ENCODE data around the gene CELF1.

CELF1 gene

DNA sequence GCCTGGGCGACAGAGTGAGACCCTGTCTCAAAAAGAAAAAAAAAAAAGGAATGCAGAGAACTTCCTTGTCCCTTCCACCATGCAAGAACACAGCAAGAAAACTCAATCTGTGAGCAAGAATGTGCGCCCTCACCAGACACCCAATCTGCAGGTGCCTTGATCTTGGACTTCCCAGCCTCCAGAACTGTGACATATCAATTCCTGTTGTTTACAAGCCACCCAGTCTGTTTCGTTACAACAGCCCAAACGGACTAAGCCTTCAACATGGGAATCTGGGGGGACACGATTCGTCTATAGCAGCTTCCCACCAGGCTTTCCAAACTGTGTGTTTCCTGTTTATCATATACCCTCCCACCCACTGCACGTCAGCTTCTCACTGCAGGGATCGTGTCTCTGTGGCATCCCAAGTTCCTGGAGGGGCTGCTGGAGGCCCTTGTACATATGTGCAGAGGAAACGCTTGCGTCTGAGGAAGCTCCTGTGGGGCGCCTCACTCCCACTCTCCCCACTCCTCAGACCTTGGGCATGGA lies 115.7 kb downstream of the CELF1 start:
- Histone ChIP-seq H3K9me2 (ENCODE audit: low read depth, low read length) (no peaks in the 10 kb centered on the region), H3K27me3 (ENCODE audit: insufficient read depth, low read length) (no peaks in the 10 kb centered on the region), H3K36me3 (ENCODE audit: insufficient read depth, low read length) (no peaks in the 10 kb centered on the region), H3K9ac (ENCODE audit: low read length) (no peak overlapping the region), H3K9me3 (ENCODE audit: low read length) (no peaks in the 10 kb centered on the region), H3K79me2 (ENCODE audit: insufficient read depth, low read length) (no peaks in the 10 kb centered on the region), H3K4me3 (ENCODE audit: low read depth, low read length, poor library complexity, severe bottlenecking) (no peak overlapping the region), H3K4me2 (ENCODE audit: low read length) (no peak overlapping the region), H3F3A (ENCODE audit: insufficient read depth, low read length) (no peaks in the 10 kb centered on the region), H4K20me1 (ENCODE audit: insufficient read depth, low read length) (no peaks in the 10 kb centered on the region), H3K4me1 (ENCODE audit: insufficient read depth, low read length, severe bottlenecking) (no peaks in the 10 kb centered on the region), H2AFZ (ENCODE audit: low read length) (no peak overlapping the region), H3K27ac (ENCODE audit: low read depth, low read length, poor library complexity, severe bottlenecking) (no peak overlapping the region)
- no peak for TF ChIP-seq EZH2 (IDR thresholded peaks at IDR 0.05; ENCODE audit: borderline replicate concordance, low read length)
- TF ChIP-seq, protein P1, sequence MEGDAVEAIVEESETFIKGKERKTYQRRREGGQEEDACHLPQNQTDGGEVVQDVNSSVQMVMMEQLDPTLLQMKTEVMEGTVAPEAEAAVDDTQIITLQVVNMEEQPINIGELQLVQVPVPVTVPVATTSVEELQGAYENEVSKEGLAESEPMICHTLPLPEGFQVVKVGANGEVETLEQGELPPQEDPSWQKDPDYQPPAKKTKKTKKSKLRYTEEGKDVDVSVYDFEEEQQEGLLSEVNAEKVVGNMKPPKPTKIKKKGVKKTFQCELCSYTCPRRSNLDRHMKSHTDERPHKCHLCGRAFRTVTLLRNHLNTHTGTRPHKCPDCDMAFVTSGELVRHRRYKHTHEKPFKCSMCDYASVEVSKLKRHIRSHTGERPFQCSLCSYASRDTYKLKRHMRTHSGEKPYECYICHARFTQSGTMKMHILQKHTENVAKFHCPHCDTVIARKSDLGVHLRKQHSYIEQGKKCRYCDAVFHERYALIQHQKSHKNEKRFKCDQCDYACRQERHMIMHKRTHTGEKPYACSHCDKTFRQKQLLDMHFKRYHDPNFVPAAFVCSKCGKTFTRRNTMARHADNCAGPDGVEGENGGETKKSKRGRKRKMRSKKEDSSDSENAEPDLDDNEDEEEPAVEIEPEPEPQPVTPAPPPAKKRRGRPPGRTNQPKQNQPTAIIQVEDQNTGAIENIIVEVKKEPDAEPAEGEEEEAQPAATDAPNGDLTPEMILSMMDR (IDR thresholded peaks at IDR 0.05; ENCODE audit: low read length), result no peak

DNA sequence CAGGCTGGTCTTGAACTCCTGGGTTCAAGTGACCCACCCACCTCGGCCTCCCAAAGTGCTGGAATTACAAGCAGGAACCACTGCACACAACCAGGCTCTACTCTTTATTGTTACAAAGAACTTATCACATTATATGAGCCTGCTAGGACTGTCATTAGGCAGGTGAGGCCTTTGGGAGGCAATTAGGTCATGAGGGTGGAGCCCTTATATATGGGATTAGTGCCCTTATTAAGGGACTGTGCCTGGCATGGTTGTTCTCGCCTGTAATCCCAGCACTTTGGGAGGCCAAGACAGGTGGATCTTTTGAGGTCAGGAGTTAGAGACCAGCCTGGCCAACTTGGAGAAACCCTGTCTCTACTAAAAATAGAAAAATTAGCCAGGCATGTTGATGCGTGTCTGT lies 116.2 kb downstream of the CELF1 start:
- no peaks in the 10 kb centered on the region for H3K4me1 ChIP-seq (ENCODE audit: insufficient read depth, low read length, severe bottlenecking)
- no peaks in the 10 kb centered on the region for H3K36me3 ChIP-seq (ENCODE audit: insufficient read depth, low read length)
- no peaks in the 10 kb centered on the region for H3K79me2 ChIP-seq (ENCODE audit: insufficient read depth, low read length)
- no peaks in the 10 kb centered on the region for H3F3A ChIP-seq (ENCODE audit: insufficient read depth, low read length)
- no peak overlapping the region for H3K9ac ChIP-seq (ENCODE audit: low read length)
- no peak overlapping the region for H3K4me2 ChIP-seq (ENCODE audit: low read length)
- H4K20me1 ChIP-seq (ENCODE audit: insufficient read depth, low read length), result no peaks in the 10 kb centered on the region
- TF ChIP-seq, protein P1 (IDR thresholded peaks at IDR 0.05; ENCODE audit: low read length), result no peak
- no peak for TF ChIP-seq EZH2 (IDR thresholded peaks at IDR 0.05; ENCODE audit: borderline replicate concordance, low read length)
- no peaks in the 10 kb centered on the region for H3K9me2 ChIP-seq (ENCODE audit: low read depth, low read length)
- no peak overlapping the region for H2AFZ ChIP-seq (ENCODE audit: low read length)
- no peak overlapping the region for H3K27ac ChIP-seq (ENCODE audit: low read depth, low read length, poor library complexity, severe bottlenecking)
- no peak overlapping the region for H3K4me3 ChIP-seq (ENCODE audit: low read depth, low read length, poor library complexity, severe bottlenecking)
- H3K27me3 ChIP-seq (ENCODE audit: insufficient read depth, low read length), result no peaks in the 10 kb centered on the region
- H3K9me3 ChIP-seq (ENCODE audit: low read length), result no peaks in the 10 kb centered on the region

- TF ChIP-seq, protein P1 (IDR thresholded peaks at IDR 0.05; ENCODE audit: low read length), result no peak
- no peak for TF ChIP-seq EZH2 (IDR thresholded peaks at IDR 0.05; ENCODE audit: borderline replicate concordance, low read length)
- Histone ChIP-seq H3K9me2 (ENCODE audit: low read depth, low read length) (no peaks in the 10 kb centered on the region), H3K4me1 (ENCODE audit: insufficient read depth, low read length, severe bottlenecking) (no peaks in the 10 kb centered on the region), H3K36me3 (ENCODE audit: insufficient read depth, low read length) (no peaks in the 10 kb centered on the region), H3K9me3 (ENCODE audit: low read length) (no peaks in the 10 kb centered on the region), H3K27ac (ENCODE audit: low read depth, low read length, poor library complexity, severe bottlenecking) (no peak overlapping the region), H2AFZ (ENCODE audit: low read length) (no peak overlapping the region), H3K9ac (ENCODE audit: low read length) (no peak overlapping the region), H3F3A (ENCODE audit: insufficient read depth, low read length) (no peaks in the 10 kb centered on the region), H3K4me3 (ENCODE audit: low read depth, low read length, poor library complexity, severe bottlenecking) (no peak overlapping the region), H3K4me2 (ENCODE audit: low read length) (no peak overlapping the region), H3K27me3 (ENCODE audit: insufficient read depth, low read length) (no peaks in the 10 kb centered on the region), H4K20me1 (ENCODE audit: insufficient read depth, low read length) (no peaks in the 10 kb centered on the region), H3K79me2 (ENCODE audit: insufficient read depth, low read length) (no peaks in the 10 kb centered on the region)
Observed at GRCh38 chr11:47435687-47436086, 117.2 kb downstream of the CELF1 start.
